K562 (cell line): Measurements from ENCODE around the gene CSF3. TPM values are rescaled to one million over a fixed set of nuclear protein-coding genes. Genes with fewer than 3 reads are reported as not detected.
A peak's percentile ranks its signal among the peaks of the same experiment; 100 is the strongest.

Experiments
- ADNP ChIP-seq: fragments of 200-800 bp; sonication (Bioruptor generic); IDR thresholded peaks from 2 replicates; pipeline ENCODE4 v1.6.1; 2016; ENCODE audit warnings: missing genetic modification characterization, missing compliant biosample characterization
- ARID2 ChIP-seq: fragments of 450-650 bp; IDR thresholded peaks from 2 replicates; pipeline ENCODE4 v1.6.1; 2017; ENCODE audit warnings: antibody characterized with exemption, mild to moderate bottlenecking
- BCL6 ChIP-seq: fragments of 250-450 bp; sonication (Bioruptor Pico); IDR thresholded peaks from 2 replicates; pipeline ENCODE4 v1.4.0; 2020
- CBFA2T2 ChIP-seq: fragments of 450-650 bp; conservative IDR thresholded peaks from 2 replicates; pipeline ENCODE4 v1.6.1; 2017; ENCODE audit warnings: mild to moderate bottlenecking
- CCAR2 ChIP-seq: fragments of 200-400 bp; formaldehyde crosslinking; IDR thresholded peaks from 2 replicates; pipeline ENCODE4 v1.6.1; 2017; ENCODE audit warnings: mild to moderate bottlenecking, low read depth, low read length
- CHD1 ChIP-seq: fragments of 200-600 bp; sonication (generic); IDR thresholded peaks from one replicate; pipeline ENCODE4 v1.6.1; 2012; ENCODE audit warnings: mild to moderate bottlenecking, moderate library complexity, low read length, inconsistent platforms
- COPS2 ChIP-seq: fragments of 450-650 bp; conservative IDR thresholded peaks from 2 replicates; pipeline ENCODE4 v1.6.1; 2016; ENCODE audit warnings: mild to moderate bottlenecking, moderate library complexity
- GATAD2A ChIP-seq: fragments of 450-650 bp; IDR thresholded peaks from 2 replicates; pipeline ENCODE4 v1.6.1; 2017
- HDGF ChIP-seq: fragments of 450-650 bp; IDR thresholded peaks from 2 replicates; pipeline ENCODE4 v1.6.1; 2016
- MED1 ChIP-seq: sonication (generic); formaldehyde crosslinking; IDR thresholded peaks from 2 replicates; pipeline ENCODE4 v1.8.1; 2023; ENCODE audit warnings: missing genetic modification reagents, borderline replicate concordance
- MTA2 ChIP-seq: fragments of 450-650 bp; IDR thresholded peaks from 2 replicates; pipeline ENCODE4 v1.6.1; 2016; ENCODE audit warnings: low read depth
- MYC ChIP-seq, 2 experiments: fragments of 250-450 bp in 1 of 2; sonication (Bioruptor Pico) in 1 of 2; IDR thresholded peaks; 2 replicates each; pipeline versions ENCODE4 v1.5.1 to v1.6.1; 2012 to 2021; ENCODE audit warnings: low read depth in 2 of 2, borderline replicate concordance in 1 of 2, improper control_type of control experiment in 1 of 2, low read length in 1 of 2, mild to moderate bottlenecking in 1 of 2, moderate library complexity in 1 of 2
- MYNN ChIP-seq, 2 experiments: sonication (generic); formaldehyde crosslinking in 1 of 2; IDR thresholded peaks; 2 replicates each; pipeline versions ENCODE4 v1.5.0 to v1.6.1; 2016 to 2020; ENCODE audit warnings: antibody characterized with exemption in 1 of 2, missing genetic modification reagents in 1 of 2
- NBN ChIP-seq: fragments of 450-650 bp; IDR thresholded peaks from 2 replicates; pipeline ENCODE4 v1.6.1; 2016; ENCODE audit warnings: low read depth, mild to moderate bottlenecking
- NFIX ChIP-seq: fragments of 250-450 bp; sonication (Bioruptor Pico); IDR thresholded peaks from 2 replicates; pipeline ENCODE4 v1.4.0; 2020; ENCODE audit warnings: low read depth, mild to moderate bottlenecking, moderate library complexity
- NR0B1 ChIP-seq: fragments of 450-650 bp; IDR thresholded peaks from one replicate; pipeline ENCODE4 v1.6.1; 2018; ENCODE audit warnings: mild to moderate bottlenecking, moderate library complexity; ENCODE audit not compliant: partially characterized antibody
- PKNOX1 ChIP-seq: fragments of 450-650 bp; IDR thresholded peaks from 2 replicates; pipeline ENCODE4 v1.6.1; 2016
- POLR2G ChIP-seq: fragments of 200-400 bp; formaldehyde crosslinking; IDR thresholded peaks from 2 replicates; pipeline ENCODE4 v1.6.1; 2017; ENCODE audit warnings: low read depth, mild to moderate bottlenecking, antibody characterized with exemption, low read length, moderate library complexity
- RBBP5 ChIP-seq: fragments of 200-600 bp; sonication (generic); IDR thresholded peaks from 2 replicates; pipeline ENCODE4 v1.6.1; 2012; ENCODE audit warnings: borderline replicate concordance, mild to moderate bottlenecking, low read length, control low read depth, inconsistent platforms; ENCODE audit not compliant: insufficient read depth, poor library complexity, severe bottlenecking
- SAP30 ChIP-seq: fragments of 200-600 bp; sonication (generic); IDR thresholded peaks from 2 replicates; pipeline ENCODE4 v1.6.1; 2012; ENCODE audit warnings: borderline replicate concordance, low read depth, mild to moderate bottlenecking, moderate library complexity, low read length, control low read depth, inconsistent platforms; ENCODE audit not compliant: insufficient read depth, poor library complexity, severe bottlenecking
- SIX5 ChIP-seq, 2 experiments: IDR thresholded peaks; 2 replicates each; pipeline ENCODE4 v1.6.1; 2011; ENCODE audit warnings: low read length in 2 of 2, borderline replicate concordance in 1 of 2, low read depth in 1 of 2, mild to moderate bottlenecking in 1 of 2, moderate library complexity in 1 of 2; ENCODE audit not compliant: insufficient read depth in 1 of 2
- SMAD1 ChIP-seq: fragments of 150-350 bp; IDR thresholded peaks from 2 replicates; pipeline ENCODE4 v1.6.1; 2014; ENCODE audit warnings: low read length, low read depth; ENCODE audit not compliant: partially characterized antibody
- SMARCA5 ChIP-seq: fragments of 450-650 bp; IDR thresholded peaks from 2 replicates; pipeline ENCODE4 v1.6.1; 2016
- TCF3 ChIP-seq: sonication (generic); formaldehyde crosslinking; IDR thresholded peaks from 2 replicates; pipeline ENCODE4 v1.4.0; 2020; ENCODE audit warnings: mild to moderate bottlenecking, missing genetic modification reagents
- TCF7L2 ChIP-seq: fragments of 150-350 bp; IDR thresholded peaks from 2 replicates; pipeline ENCODE4 v1.6.1; 2016; ENCODE audit warnings: low read depth, mild to moderate bottlenecking, low read length, moderate library complexity
- TRIM28 ChIP-seq: fragments of 450-650 bp; IDR thresholded peaks from 2 replicates; pipeline ENCODE4 v1.6.1; 2017
- ZNF121 ChIP-seq: sonication (generic); formaldehyde crosslinking; conservative IDR thresholded peaks from 2 replicates; pipeline ENCODE4 v1.8.0; 2022; ENCODE audit warnings: missing genetic modification reagents
- ZNF23 ChIP-seq: fragments of 250-450 bp; sonication (Bioruptor Pico); IDR thresholded peaks from 2 replicates; pipeline ENCODE4 v1.4.0; 2020; ENCODE audit warnings: mild to moderate bottlenecking
- ZNF444 ChIP-seq: fragments of 250-450 bp; sonication (Bioruptor Pico); IDR thresholded peaks from 2 replicates; pipeline ENCODE4 v1.4.0; 2020; ENCODE audit warnings: mild to moderate bottlenecking, moderate library complexity
- ZNF780A ChIP-seq: fragments of 250-450 bp; sonication (Bioruptor Pico); IDR thresholded peaks from 2 replicates; pipeline ENCODE4 v1.5.0; 2021; ENCODE audit warnings: mild to moderate bottlenecking
- polyA plus RNA-seq, 8 experiments: library from polyadenylated mRNA; depleted of rRNA in 4 of 8; stranded (reverse) in 5 of 8; unstranded in 3 of 8; fragments of >200 nt; fragmentation: Nextera tagmentation in 2 of 8; fragmentation: Illumina TruSeq in 1 of 8; extraction: Ambion mirVana in 2 of 8; extraction: Trizol in 1 of 8; gene quantifications; 2 replicates each; pipeline versions ENCODE4 v1.2.1 to v1.2.3, GENCODE V29; 2011 to 2014; ENCODE audit warnings: inconsistent platforms in 1 of 8, missing spikeins in 1 of 8
- total RNA-seq, 7 experiments: library from RNA; depleted of rRNA in 6 of 7; stranded (reverse); fragments of >200 nt in 6 of 7; fragmentation: Illumina TruSeq in 2 of 7; extraction: Trizol in 2 of 7; gene quantifications; 2 replicates each; pipeline versions ENCODE4 v1.2.1 to v1.2.3, GENCODE V29; 2011 to 2021; ENCODE audit warnings: low replicate concordance in 1 of 7

The CSF3 gene
- total and polyA plus RNA-seq, 9 of the 15 experiments (the other 6 are each of a cell fraction or from before 2014, with no cell fraction given) = 0.19 TPM; not detected in 8

GRCh38 chr17:40005520-40005919 lies 9.7 kb upstream of the CSF3 start (continued):
- no peak for TF ChIP-seq NR0B1
- no peak for TF ChIP-seq RBBP5
- TF ChIP-seq COPS2 = no peak
- TF ChIP-seq SMAD1 = no peak
- no peak for TF ChIP-seq MYNN (IDR thresholded peaks at IDR 0.05)
- no peak for TF ChIP-seq MYNN (CRISPR knock-in tag; IDR thresholded peaks at IDR 0.05)
- TF ChIP-seq CBFA2T2 = peak; percentile 69
- TF ChIP-seq NBN = no peak
- no peak for TF ChIP-seq ZNF23 (CRISPR knock-in tag)
- TF ChIP-seq ZNF121 (CRISPR knock-in tag) = no peak
- TF ChIP-seq SMARCA5 = no peak
- peak; percentile 81 for TF ChIP-seq TCF3 (CRISPR knock-in tag)
- TF ChIP-seq TCF7L2 = no peak
- no peak for TF ChIP-seq BCL6
- no peak for TF ChIP-seq MYC (IDR thresholded peaks at IDR 0.05; ENCODE audit: low read depth, low read length)
- no peak for TF ChIP-seq MYC (CRISPR knock-in tag; IDR thresholded peaks at IDR 0.05; ENCODE audit: borderline replicate concordance, low read depth)
- TF ChIP-seq ARID2 = no peak
- TF ChIP-seq MED1 = no peak
- no peak for TF ChIP-seq ZNF780A
- TF ChIP-seq ADNP = no peak
- peak; percentile 46; the same call in 1 of the 2 replicates for TF ChIP-seq MTA2
- no peak for TF ChIP-seq SIX5 (IDR thresholded peaks at IDR 0.05; ENCODE audit: borderline replicate concordance in 1 of 2, insufficient read depth in 1 of 2, low read depth in 1 of 2, low read length in 2 of 2)
- TF ChIP-seq HDGF = no peak
- TF ChIP-seq TRIM28 = no peak
- TF ChIP-seq GATAD2A = no peak
- TF ChIP-seq PKNOX1 = peak; percentile 86
- no peak for TF ChIP-seq NFIX
- no peak for TF ChIP-seq CHD1
- TF ChIP-seq CCAR2 = no peak
- no peak for TF ChIP-seq POLR2G
- no peak for TF ChIP-seq ZNF444 (CRISPR knock-in tag)
- no peak for TF ChIP-seq SAP30
